ENCODE results near the gene FAM151B. TPM values are rescaled to one million over a fixed set of nuclear protein-coding genes. Genes with fewer than 3 reads are reported as not detected.
A peak's percentile ranks its signal among the peaks of the same experiment; 100 is the strongest.
"Not testable (repeated sequence)": the region's sequence is repeated elsewhere in the genome, so short reads cannot be mapped to it uniquely, and the experiment has no call there.

Gene FAM151B
- polyA plus RNA-seq, 4 donors, result 0.73 to 1.4 (median 1.1) TPM; not detected in 1

- no peak overlapping the region for H3K4me3 ChIP-seq (ENCODE audit: low read depth in 1 of 3, low read length in 3 of 3)
- DNase-seq, result no peak
- H3K9me3 ChIP-seq (ENCODE audit: control insufficient read depth in 2 of 2, insufficient read depth in 1 of 2, low read depth in 1 of 2, low read length in 1 of 2), result no peaks in the 10 kb centered on the region
- 61 to 75% (median 65%) methylated on average over 6 of the region's 6 CpGs for WGBS, 3 donors
- FAIRE-seq, result no peak
- peaks cover 19 to 54% (median 34%) of the 10 kb centered on the region in 3 donors for H3K27me3 ChIP-seq (ENCODE audit: control insufficient read depth in 3 of 3, insufficient read depth in 3 of 3, low read length in 3 of 3)
- no peaks in the 10 kb centered on the region for H3K36me3 ChIP-seq (ENCODE audit: control insufficient read depth in 3 of 3, insufficient read depth in 2 of 3, low read depth in 1 of 3, low read length in 3 of 3)
- H3K4me1 ChIP-seq (ENCODE audit: control insufficient read depth in 3 of 3, insufficient read depth in 2 of 3, low read depth in 1 of 3, low read length in 2 of 3), result peaks cover 0 to 8% (median 0%) of the 10 kb centered on the region in 3 donors
- no peak overlapping the region for H3K27ac ChIP-seq (ENCODE audit: low read depth in 1 of 3, low read length in 2 of 3)
Observed at GRCh38 chr5:80568251-80568650, 80.4 kb downstream of the FAM151B start.

GRCh38 chr5:80569086-80569960, 81.4 kb downstream of the FAM151B start:
- H3K27ac ChIP-seq (ENCODE audit: low read depth in 1 of 3, low read length in 2 of 3), result no peak overlapping the region
- no peaks in the 10 kb centered on the region for H3K9me3 ChIP-seq (ENCODE audit: control insufficient read depth in 2 of 2, insufficient read depth in 1 of 2, low read depth in 1 of 2, low read length in 1 of 2)
- peaks cover 19 to 59% (median 34%) of the 10 kb centered on the region in 3 donors for H3K27me3 ChIP-seq (ENCODE audit: control insufficient read depth in 3 of 3, insufficient read depth in 3 of 3, low read length in 3 of 3)
- WGBS, 3 donors, result 2 to 4% (median 3%) methylated on average over 58 to 89 of the region's 89 CpGs
- H3K36me3 ChIP-seq (ENCODE audit: control insufficient read depth in 3 of 3, insufficient read depth in 2 of 3, low read depth in 1 of 3, low read length in 3 of 3), result no peaks in the 10 kb centered on the region
- peak overlapping the region in 2 of 3 donors; percentile 7 to 48 for H3K4me3 ChIP-seq (ENCODE audit: low read depth in 1 of 3, low read length in 3 of 3)
- FAIRE-seq (no peak), DNase-seq (peak in 1 of 2 donors; percentile 24)
- H3K4me1 ChIP-seq (ENCODE audit: control insufficient read depth in 3 of 3, insufficient read depth in 2 of 3, low read depth in 1 of 3, low read length in 2 of 3), result peaks cover 0 to 8% (median 0%) of the 10 kb centered on the region in 3 donors

GRCh38 chr5:80569961-80570786, 82.3 kb downstream of the FAM151B start, which contains the start of gene ANKRD34B:
TSS of gene ANKRD34B (minus strand) at chr5:80570280. CDS start at chr5:80560019, 10,261 bp downstream.
- 2 to 5% (median 5%) methylated on average over 49 to 73 of the region's 73 CpGs for WGBS, 3 donors
- Histone ChIP-seq H3K27ac (ENCODE audit: low read depth in 1 of 3, low read length in 2 of 3) (no peak within 1 kb of the TSS), H3K36me3 (ENCODE audit: control insufficient read depth in 3 of 3, insufficient read depth in 2 of 3, low read depth in 1 of 3, low read length in 3 of 3) (no peaks in the 10 kb centered on the region), H3K9me3 (ENCODE audit: control insufficient read depth in 2 of 2, insufficient read depth in 1 of 2, low read depth in 1 of 2, low read length in 1 of 2) (no peaks in the 10 kb centered on the region), H3K4me1 (ENCODE audit: control insufficient read depth in 3 of 3, insufficient read depth in 2 of 3, low read depth in 1 of 3, low read length in 2 of 3) (peaks cover 0 to 8% (median 0%) of the 10 kb centered on the region in 3 donors), H3K4me3 (ENCODE audit: low read depth in 1 of 3, low read length in 3 of 3) (peak within 1 kb of the TSS in 2 of 3 donors; percentile 7 to 48), H3K27me3 (ENCODE audit: control insufficient read depth in 3 of 3, insufficient read depth in 3 of 3, low read length in 3 of 3) (peaks cover 19 to 58% (median 34%) of the 10 kb centered on the region in 3 donors)
- DNase-seq, result peak in 1 of 2 donors; percentile 37
- FAIRE-seq, result no peak

- Histone ChIP-seq H3K36me3 (ENCODE audit: control insufficient read depth in 3 of 3, insufficient read depth in 2 of 3, low read depth in 1 of 3, low read length in 3 of 3) (no peaks in the 10 kb centered on the region), H3K4me1 (ENCODE audit: control insufficient read depth in 3 of 3, insufficient read depth in 2 of 3, low read depth in 1 of 3, low read length in 2 of 3) (peaks cover 0 to 8% (median 0%) of the 10 kb centered on the region in 3 donors), H3K27me3 (ENCODE audit: control insufficient read depth in 3 of 3, insufficient read depth in 3 of 3, low read length in 3 of 3) (peaks cover 19 to 47% (median 30%) of the 10 kb centered on the region in 3 donors), H3K4me3 (ENCODE audit: low read depth in 1 of 3, low read length in 3 of 3) (no peak overlapping the region), H3K27ac (ENCODE audit: low read depth in 1 of 3, low read length in 2 of 3) (no peak overlapping the region), H3K9me3 (ENCODE audit: control insufficient read depth in 2 of 2, insufficient read depth in 1 of 2, low read depth in 1 of 2, low read length in 1 of 2) (no peaks in the 10 kb centered on the region)
- WGBS, 3 donors, result 69 to 80% (median 70%) methylated on average over 3 of the region's 3 CpGs
- FAIRE-seq (no peak), DNase-seq (no peak)
Observed at GRCh38 chr5:80573062-80573461, 85.2 kb downstream of the FAM151B start.

GRCh38 chr5:80576383-80576782, 88.5 kb downstream of the FAM151B start:
- Histone ChIP-seq H3K4me3 (ENCODE audit: low read depth in 1 of 3, low read length in 3 of 3) (no peak overlapping the region), H3K36me3 (ENCODE audit: control insufficient read depth in 3 of 3, insufficient read depth in 2 of 3, low read depth in 1 of 3, low read length in 3 of 3) (no peaks in the 10 kb centered on the region), H3K9me3 (ENCODE audit: control insufficient read depth in 2 of 2, insufficient read depth in 1 of 2, low read depth in 1 of 2, low read length in 1 of 2) (no peaks in the 10 kb centered on the region), H3K4me1 (ENCODE audit: control insufficient read depth in 3 of 3, insufficient read depth in 2 of 3, low read depth in 1 of 3, low read length in 2 of 3) (no peaks in the 10 kb centered on the region), H3K27me3 (ENCODE audit: control insufficient read depth in 3 of 3, insufficient read depth in 3 of 3, low read length in 3 of 3) (peaks cover 0 to 17% (median 9%) of the 10 kb centered on the region in 3 donors), H3K27ac (ENCODE audit: low read depth in 1 of 3, low read length in 2 of 3) (no peak overlapping the region)
- 71 to 82% (median 79%) methylated on average over 5 of the region's 5 CpGs for WGBS, 3 donors
- no peak for DNase-seq
- FAIRE-seq, result no peak

- Histone ChIP-seq H3K4me1 (ENCODE audit: control insufficient read depth in 3 of 3, insufficient read depth in 2 of 3, low read depth in 1 of 3, low read length in 2 of 3) (no peaks in the 10 kb centered on the region), H3K36me3 (ENCODE audit: control insufficient read depth in 3 of 3, insufficient read depth in 2 of 3, low read depth in 1 of 3, low read length in 3 of 3) (no peaks in the 10 kb centered on the region), H3K27ac (ENCODE audit: low read depth in 1 of 3, low read length in 2 of 3) (no peak overlapping the region), H3K27me3 (ENCODE audit: control insufficient read depth in 3 of 3, insufficient read depth in 3 of 3, low read length in 3 of 3) (peaks cover 0 to 11% (median under 1%) of the 10 kb centered on the region in 3 donors), H3K4me3 (ENCODE audit: low read depth in 1 of 3, low read length in 3 of 3) (no peak overlapping the region), H3K9me3 (ENCODE audit: control insufficient read depth in 2 of 2, insufficient read depth in 1 of 2, low read depth in 1 of 2, low read length in 1 of 2) (no peaks in the 10 kb centered on the region)
- 18 to 34% (median 32%) methylated on average over 5 of the region's 5 CpGs for WGBS, 3 donors
- no peak for FAIRE-seq
- DNase-seq, result no peak
Observed at GRCh38 chr5:80577707-80578106, 89.8 kb downstream of the FAM151B start.

- no peaks in the 10 kb centered on the region for H3K4me1 ChIP-seq (ENCODE audit: control insufficient read depth in 3 of 3, insufficient read depth in 2 of 3, low read depth in 1 of 3, low read length in 2 of 3)
- H3K4me3 ChIP-seq (ENCODE audit: low read depth in 1 of 3, low read length in 3 of 3), result no peak overlapping the region
- H3K27ac ChIP-seq (ENCODE audit: low read depth in 1 of 3, low read length in 2 of 3), result no peak overlapping the region
- no peaks in the 10 kb centered on the region for H3K9me3 ChIP-seq (ENCODE audit: control insufficient read depth in 2 of 2, insufficient read depth in 1 of 2, low read depth in 1 of 2, low read length in 1 of 2)
- 92 to 97% (median 93%) methylated on average over 2 of the region's 2 CpGs for WGBS, 3 donors
- no peaks in the 10 kb centered on the region for H3K36me3 ChIP-seq (ENCODE audit: control insufficient read depth in 3 of 3, insufficient read depth in 2 of 3, low read depth in 1 of 3, low read length in 3 of 3)
- no peaks in the 10 kb centered on the region for H3K27me3 ChIP-seq (ENCODE audit: control insufficient read depth in 3 of 3, insufficient read depth in 3 of 3, low read length in 3 of 3)
- DNase-seq (no peak), FAIRE-seq (no peak)
Observed at GRCh38 chr5:80579050-80579449, 91.2 kb downstream of the FAM151B start.

GRCh38 chr5:80580291-80580690, 92.4 kb downstream of the FAM151B start:
- H3K36me3 ChIP-seq (ENCODE audit: control insufficient read depth in 3 of 3, insufficient read depth in 2 of 3, low read depth in 1 of 3, low read length in 3 of 3); H3K9me3 ChIP-seq (ENCODE audit: control insufficient read depth in 2 of 2, insufficient read depth in 1 of 2, low read depth in 1 of 2, low read length in 1 of 2); H3K4me3 ChIP-seq (ENCODE audit: low read depth in 1 of 3, low read length in 3 of 3); DNase-seq; FAIRE-seq; H3K4me1 ChIP-seq (ENCODE audit: control insufficient read depth in 3 of 3, insufficient read depth in 2 of 3, low read depth in 1 of 3, low read length in 2 of 3); H3K27me3 ChIP-seq (ENCODE audit: control insufficient read depth in 3 of 3, insufficient read depth in 3 of 3, low read length in 3 of 3); H3K27ac ChIP-seq (ENCODE audit: low read depth in 1 of 3, low read length in 2 of 3): not testable (repeated sequence)
- WGBS, 3 donors, result 91 to 96% (median 95%) methylated on average over 2 to 3 of the region's 3 CpGs
